Fibroblast of lung (primary cell): Measurements from ENCODE around the gene JPH2. TPM values are rescaled to one million over a fixed set of nuclear protein-coding genes. Genes with fewer than 3 reads are reported as not detected.
A peak's percentile ranks its signal among the peaks of the same experiment; 100 is the strongest.

ENCODE experiments used
- DNase-seq, 2 donors: peaks; one replicate each; pipeline versions ENCODE4 v3.0.0 to v3.0.0-alpha.2; 2010; ENCODE audit warnings: low read depth in 2 of 2
- H2AFZ ChIP-seq: 2 replicates; pipeline ENCODE4 v1.5.1; 2012; ENCODE audit warnings: low read length, control low read depth, inconsistent platforms
- H3K27ac ChIP-seq: 2 replicates; pipeline ENCODE4 v1.5.1; 2011; ENCODE audit warnings: low read length, control low read depth; ENCODE audit not compliant: insufficient read depth
- H3K27me3 ChIP-seq: 2 replicates; pipeline ENCODE4 v1.5.1; 2011; ENCODE audit warnings: mild to moderate bottlenecking, low read length; ENCODE audit not compliant: control insufficient read depth, insufficient read depth
- H3K36me3 ChIP-seq: 2 replicates; pipeline ENCODE4 v1.5.1; 2011; ENCODE audit warnings: low read length; ENCODE audit not compliant: control insufficient read depth, insufficient read depth
- H3K4me1 ChIP-seq: 2 replicates; pipeline ENCODE4 v1.5.1; 2011; ENCODE audit warnings: low read length; ENCODE audit not compliant: control insufficient read depth, insufficient read depth; ENCODE audit errors: extremely low read depth
- H3K4me2 ChIP-seq: 2 replicates; pipeline ENCODE4 v1.5.1; 2011; ENCODE audit warnings: low read length, control low read depth; ENCODE audit not compliant: insufficient read depth; ENCODE audit errors: extremely low read depth
- H3K4me3 ChIP-seq, 4 experiments: fragments of 200-600 bp in 1 of 4; sonication (generic) in 1 of 4; replicated peaks in 1 of 4; 2 replicates each; pipeline ENCODE4 v1.5.1; 2011 to 2016; ENCODE audit warnings: low read length in 4 of 4, low read depth in 3 of 4, mild to moderate bottlenecking in 3 of 4, control low read depth in 2 of 4, inconsistent platforms in 1 of 4, mixed read lengths in 1 of 4; ENCODE audit not compliant: insufficient read depth in 1 of 4; ENCODE audit errors: control extremely low read depth in 1 of 4
- H3K79me2 ChIP-seq: 2 replicates; pipeline ENCODE4 v1.5.1; 2012; ENCODE audit warnings: mild to moderate bottlenecking, low read length, inconsistent platforms; ENCODE audit not compliant: control insufficient read depth, insufficient read depth
- H3K9ac ChIP-seq: 2 replicates; pipeline ENCODE4 v1.5.1; 2011; ENCODE audit warnings: mild to moderate bottlenecking, low read length, control low read depth; ENCODE audit not compliant: insufficient read depth
- H3K9me3 ChIP-seq: 2 replicates; pipeline ENCODE4 v1.5.1; 2012; ENCODE audit warnings: low read depth, low read length; ENCODE audit not compliant: control insufficient read depth, insufficient read depth
- H4K20me1 ChIP-seq: 2 replicates; pipeline ENCODE4 v1.5.1; 2011; ENCODE audit warnings: low read length; ENCODE audit not compliant: control insufficient read depth, insufficient read depth; ENCODE audit errors: extremely low read depth
- CTCF ChIP-seq, 2 donors: IDR thresholded peaks in 1 of 2; conservative IDR thresholded peaks in 1 of 2; 1 replicate in 1 of 2; 2 replicates in 1 of 2; pipeline ENCODE4 v1.5.1; 2011 to 2012; ENCODE audit warnings: low read length in 2 of 2, control low read depth in 1 of 2, inconsistent platforms in 1 of 2, low read depth in 1 of 2, mild to moderate bottlenecking in 1 of 2
- EZH2 ChIP-seq: IDR thresholded peaks from 2 replicates; pipeline ENCODE4 v1.5.1; 2012; ENCODE audit warnings: low read length, control low read depth, mild to moderate bottlenecking; ENCODE audit errors: missing control alignments
- polyA plus RNA-seq, 2 donors: library from polyadenylated mRNA; depleted of rRNA in 1 of 2; stranded (reverse) in 1 of 2; unstranded in 1 of 2; fragments of >200 nt; gene quantifications; 2 replicates each; pipeline ENCODE4 v1.2.1, GENCODE V29; 2011 to 2012; ENCODE audit warnings: missing spikeins in 1 of 2
- total RNA-seq: library from RNA; depleted of rRNA; stranded (reverse); fragments of >200 nt; gene quantifications from 2 replicates; pipeline ENCODE4 v1.2.1, GENCODE V29; 2014

The JPH2 gene
- total and polyA plus RNA-seq, 2 donors (not counting 1 experiment from before 2014, with no cell fraction given): 0.66 to 4.9 TPM

- H3K36me3 ChIP-seq: no peaks in the 10 kb centered on the region
Measured at GRCh38 chr20:44106615-44107014, 80.4 kb downstream of the JPH2 start.

GRCh38 chr20:44104798-44105517, 82.0 kb downstream of the JPH2 start:
- no peak overlapping the region for H3K4me2 ChIP-seq

More at GRCh38 chr20:44106615-44107014, 80.4 kb downstream of the JPH2 start:
- DNase-seq: no peak
- Histone ChIP-seq H3K9ac (no peak overlapping the region), H2AFZ (no peak overlapping the region), H3K27ac (no peak overlapping the region), H4K20me1 (no peaks in the 10 kb centered on the region), H3K4me1 (no peaks in the 10 kb centered on the region), H3K4me2 (no peak overlapping the region), H3K4me3 (no peak overlapping the region), H3K79me2 (no peaks in the 10 kb centered on the region), H3K9me3 (no peaks in the 10 kb centered on the region), H3K27me3 (peaks cover 13% of the 10 kb centered on the region)
- no peak for TF ChIP-seq CTCF (conservative IDR thresholded peaks at IDR 0.05 in 1 of 2, IDR thresholded peaks at IDR 0.05 in 1 of 2; ENCODE audit: low read depth in 1 of 2, low read length in 2 of 2)
- no peak for TF ChIP-seq EZH2

GRCh38 chr20:44102582-44102981, 84.4 kb downstream of the JPH2 start:
- H3K9me3 ChIP-seq: no peaks in the 10 kb centered on the region
- H3K79me2 ChIP-seq: no peaks in the 10 kb centered on the region
- H3K27me3 ChIP-seq: peaks cover 13% of the 10 kb centered on the region
- H3K4me2 ChIP-seq: no peak overlapping the region
- H3K9ac ChIP-seq: no peak overlapping the region
- DNase-seq: no peak
- H2AFZ ChIP-seq: no peak overlapping the region
- no peaks in the 10 kb centered on the region for H3K4me1 ChIP-seq
- no peaks in the 10 kb centered on the region for H3K36me3 ChIP-seq
- H4K20me1 ChIP-seq: no peaks in the 10 kb centered on the region
- TF ChIP-seq CTCF (conservative IDR thresholded peaks at IDR 0.05 in 1 of 2, IDR thresholded peaks at IDR 0.05 in 1 of 2; ENCODE audit: low read depth in 1 of 2, low read length in 2 of 2): no peak
- TF ChIP-seq EZH2: no peak
- no peak overlapping the region for H3K4me3 ChIP-seq
- H3K27ac ChIP-seq: no peak overlapping the region

More at GRCh38 chr20:44104798-44105517, 82.0 kb downstream of the JPH2 start:
- Histone ChIP-seq H3K27ac (no peak overlapping the region), H3K9me3 (no peaks in the 10 kb centered on the region), H3K9ac (no peak overlapping the region), H4K20me1 (no peaks in the 10 kb centered on the region), H3K79me2 (no peaks in the 10 kb centered on the region), H3K4me3 (no peak overlapping the region), H3K27me3 (peaks cover 13% of the 10 kb centered on the region), H3K4me1 (no peaks in the 10 kb centered on the region), H2AFZ (no peak overlapping the region), H3K36me3 (no peaks in the 10 kb centered on the region)
- no peak for TF ChIP-seq EZH2
- TF ChIP-seq CTCF (conservative IDR thresholded peaks at IDR 0.05 in 1 of 2, IDR thresholded peaks at IDR 0.05 in 1 of 2; ENCODE audit: low read depth in 1 of 2, low read length in 2 of 2): no peak
- peak; percentile 66 to 83 for DNase-seq
